Measurements from ENCODE around the gene TUBB8.

Gene TUBB8

GRCh38 chr10:48996-49395 is at the start of gene TUBB8:
TSS of gene TUBB8 (minus strand) at chr10:49296. CDS start at chr10:49238, 58 bp downstream.
- TF ChIP-seq CTCF (IDR thresholded peaks at IDR 0.05; ENCODE audit: control insufficient read depth, extremely low read depth, insufficient read depth) = no peak

GRCh38 chr10:96466-96865 is 47.4 kb upstream of the TUBB8 start:
- H3K4me3 ChIP-seq (ENCODE audit: low read depth, low read length) = no peak overlapping the region
- no peak for TF ChIP-seq CTCF (IDR thresholded peaks at IDR 0.05; ENCODE audit: control insufficient read depth, extremely low read depth, insufficient read depth)

More at GRCh38 chr10:48996-49395, at the start of gene TUBB8:
- H3K4me3 ChIP-seq (ENCODE audit: low read depth, low read length) = no peak within 1 kb of the TSS
- DNase-seq (ENCODE audit: low read depth) = no peak

GRCh38 chr10:95356-96115 is 46.4 kb upstream of the TUBB8 start:
- no peak overlapping the region for H3K4me3 ChIP-seq (ENCODE audit: low read depth, low read length)
- no peak for DNase-seq (ENCODE audit: low read depth)
- no peak for TF ChIP-seq CTCF (IDR thresholded peaks at IDR 0.05; ENCODE audit: control insufficient read depth, extremely low read depth, insufficient read depth)

More at GRCh38 chr10:96466-96865, 47.4 kb upstream of the TUBB8 start:
- DNase-seq (ENCODE audit: low read depth) = no peak

GRCh38 chr10:94613-95012 is 45.5 kb upstream of the TUBB8 start:
- no peak for DNase-seq (ENCODE audit: low read depth)
- no peak for TF ChIP-seq CTCF (IDR thresholded peaks at IDR 0.05; ENCODE audit: control insufficient read depth, extremely low read depth, insufficient read depth)
- no peak overlapping the region for H3K4me3 ChIP-seq (ENCODE audit: low read depth, low read length)

- no peak for TF ChIP-seq CTCF (IDR thresholded peaks at IDR 0.05; ENCODE audit: control insufficient read depth, extremely low read depth, insufficient read depth)
- H3K4me3 ChIP-seq (ENCODE audit: low read depth, low read length) = no peak overlapping the region
- DNase-seq (ENCODE audit: low read depth) = no peak
Observed at GRCh38 chr10:92846-93245, 43.8 kb upstream of the TUBB8 start.

GRCh38 chr10:92153-92552 is 43.1 kb upstream of the TUBB8 start:
- DNase-seq (ENCODE audit: low read depth) = no peak
- TF ChIP-seq CTCF (IDR thresholded peaks at IDR 0.05; ENCODE audit: control insufficient read depth, extremely low read depth, insufficient read depth) = no peak
- no peak overlapping the region for H3K4me3 ChIP-seq (ENCODE audit: low read depth, low read length)

- H3K4me3 ChIP-seq (ENCODE audit: low read depth, low read length) = no peak overlapping the region
- DNase-seq (ENCODE audit: low read depth) = no peak
- no peak for TF ChIP-seq CTCF (IDR thresholded peaks at IDR 0.05; ENCODE audit: control insufficient read depth, extremely low read depth, insufficient read depth)
Observed at GRCh38 chr10:91313-91712, 42.2 kb upstream of the TUBB8 start.
